ENCODE measurements around the gene PTPRU.

Gene PTPRU

GRCh38 chr1:29235955-29236711 lies at the start of gene PTPRU:
TSS of gene PTPRU (plus strand) at chr1:29236522. CDS start at chr1:29236645, 123 bp downstream.
- Histone ChIP-seq H3K4me2 (ENCODE audit: low read depth, low read length, poor library complexity, severe bottlenecking) (peak within 1 kb of the TSS; percentile 40), H3K36me3 (ENCODE audit: low read length) (no peaks in the 10 kb centered on the region), H3F3A (ENCODE audit: insufficient read depth) (no peaks in the 10 kb centered on the region), H3K27me3 (ENCODE audit: low read length) (no peaks in the 10 kb centered on the region), H3K4me3 (ENCODE audit: insufficient read depth, low read length, poor library complexity, severe bottlenecking) (peak within 1 kb of the TSS; percentile 25), H3K9me2 (replicated peaks; ENCODE audit: insufficient read depth, low read length) (no peaks in the 10 kb centered on the region), H3K27ac (ENCODE audit: low read depth, low read length) (no peak within 1 kb of the TSS), H4K20me1 (ENCODE audit: low read depth, low read length) (no peaks in the 10 kb centered on the region), H3K9me3 (ENCODE audit: insufficient read depth, low read length) (no peaks in the 10 kb centered on the region), H3K79me2 (ENCODE audit: insufficient read depth, low read length) (no peaks in the 10 kb centered on the region), H3K9ac (ENCODE audit: low read length) (no peak within 1 kb of the TSS), H2AFZ (ENCODE audit: low read depth, low read length, severe bottlenecking) (no peak within 1 kb of the TSS)
- TF ChIP-seq, protein P1, sequence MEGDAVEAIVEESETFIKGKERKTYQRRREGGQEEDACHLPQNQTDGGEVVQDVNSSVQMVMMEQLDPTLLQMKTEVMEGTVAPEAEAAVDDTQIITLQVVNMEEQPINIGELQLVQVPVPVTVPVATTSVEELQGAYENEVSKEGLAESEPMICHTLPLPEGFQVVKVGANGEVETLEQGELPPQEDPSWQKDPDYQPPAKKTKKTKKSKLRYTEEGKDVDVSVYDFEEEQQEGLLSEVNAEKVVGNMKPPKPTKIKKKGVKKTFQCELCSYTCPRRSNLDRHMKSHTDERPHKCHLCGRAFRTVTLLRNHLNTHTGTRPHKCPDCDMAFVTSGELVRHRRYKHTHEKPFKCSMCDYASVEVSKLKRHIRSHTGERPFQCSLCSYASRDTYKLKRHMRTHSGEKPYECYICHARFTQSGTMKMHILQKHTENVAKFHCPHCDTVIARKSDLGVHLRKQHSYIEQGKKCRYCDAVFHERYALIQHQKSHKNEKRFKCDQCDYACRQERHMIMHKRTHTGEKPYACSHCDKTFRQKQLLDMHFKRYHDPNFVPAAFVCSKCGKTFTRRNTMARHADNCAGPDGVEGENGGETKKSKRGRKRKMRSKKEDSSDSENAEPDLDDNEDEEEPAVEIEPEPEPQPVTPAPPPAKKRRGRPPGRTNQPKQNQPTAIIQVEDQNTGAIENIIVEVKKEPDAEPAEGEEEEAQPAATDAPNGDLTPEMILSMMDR (IDR thresholded peaks at IDR 0.05; ENCODE audit: insufficient read depth, low read length, poor library complexity, severe bottlenecking), result peak; percentile 27
- no peak for TF ChIP-seq EZH2phosphoT487 (conservative IDR thresholded peaks at IDR 0.05; ENCODE audit: low read length)

DNA sequence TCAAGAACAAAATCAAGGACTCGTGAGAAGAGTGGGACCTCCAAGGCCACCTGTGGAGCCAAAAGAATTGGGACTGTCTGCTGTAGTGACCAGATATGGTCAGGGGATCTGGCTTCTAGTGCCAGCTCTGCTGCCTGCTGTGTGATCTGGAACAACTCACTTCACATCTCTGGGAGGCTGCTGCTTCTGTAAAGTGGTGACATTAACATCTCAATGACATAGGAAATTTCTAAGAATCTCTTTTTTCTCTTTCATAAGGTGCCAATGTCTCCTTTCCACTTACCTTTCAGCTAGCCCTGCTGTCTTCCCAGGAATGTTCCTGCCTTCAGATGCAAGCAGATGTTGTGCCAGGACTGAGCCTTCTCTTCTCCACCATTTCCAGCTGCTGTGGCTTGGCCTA lies 49.6 kb upstream of the PTPRU start:
- H3F3A ChIP-seq (ENCODE audit: insufficient read depth), result peaks cover 10% of the 10 kb centered on the region
- H3K27ac ChIP-seq (ENCODE audit: low read depth, low read length), result no peak overlapping the region
- no peak overlapping the region for H3K4me2 ChIP-seq (ENCODE audit: low read depth, low read length, poor library complexity, severe bottlenecking)
- no peak overlapping the region for H3K4me3 ChIP-seq (ENCODE audit: insufficient read depth, low read length, poor library complexity, severe bottlenecking)
- TF ChIP-seq EZH2phosphoT487 (conservative IDR thresholded peaks at IDR 0.05; ENCODE audit: low read length), result no peak
- TF ChIP-seq, protein P1 (IDR thresholded peaks at IDR 0.05; ENCODE audit: insufficient read depth, low read length, poor library complexity, severe bottlenecking), result no peak
- no peaks in the 10 kb centered on the region for H3K36me3 ChIP-seq (ENCODE audit: low read length)
- H2AFZ ChIP-seq (ENCODE audit: low read depth, low read length, severe bottlenecking), result no peak overlapping the region
- H3K79me2 ChIP-seq (ENCODE audit: insufficient read depth, low read length), result no peaks in the 10 kb centered on the region
- no peaks in the 10 kb centered on the region for H3K27me3 ChIP-seq (ENCODE audit: low read length)
- H4K20me1 ChIP-seq (ENCODE audit: low read depth, low read length), result no peaks in the 10 kb centered on the region
- no peak overlapping the region for H3K9ac ChIP-seq (ENCODE audit: low read length)
- no peaks in the 10 kb centered on the region for H3K9me2 ChIP-seq (replicated peaks; ENCODE audit: insufficient read depth, low read length)
- H3K9me3 ChIP-seq (ENCODE audit: insufficient read depth, low read length), result no peaks in the 10 kb centered on the region

DNA sequence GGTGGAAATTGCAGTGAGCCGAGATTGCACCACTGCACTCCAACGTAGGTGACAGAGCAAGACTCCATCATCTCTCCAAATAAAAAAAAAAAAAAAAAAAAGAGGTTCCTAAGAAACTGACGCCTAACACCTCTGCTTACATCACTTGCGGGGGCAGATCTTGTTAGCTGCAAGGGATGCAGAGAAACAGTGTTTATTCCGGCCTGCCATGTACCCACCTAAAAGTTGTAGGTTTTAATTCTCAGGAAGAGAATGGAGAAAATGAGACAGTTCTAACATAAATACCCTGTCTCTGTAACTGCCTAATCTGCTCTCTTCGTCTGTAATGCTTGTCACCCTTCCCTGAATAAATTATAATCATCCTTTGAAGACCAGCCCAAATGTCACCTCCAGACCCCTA lies 45.6 kb upstream of the PTPRU start:
- H3K4me2 ChIP-seq (ENCODE audit: low read depth, low read length, poor library complexity, severe bottlenecking), result no peak overlapping the region
- no peaks in the 10 kb centered on the region for H3K27me3 ChIP-seq (ENCODE audit: low read length)
- no peaks in the 10 kb centered on the region for H3K9me2 ChIP-seq (replicated peaks; ENCODE audit: insufficient read depth, low read length)
- H3K79me2 ChIP-seq (ENCODE audit: insufficient read depth, low read length), result no peaks in the 10 kb centered on the region
- H4K20me1 ChIP-seq (ENCODE audit: low read depth, low read length), result no peaks in the 10 kb centered on the region
- H3K36me3 ChIP-seq (ENCODE audit: low read length), result no peaks in the 10 kb centered on the region
- TF ChIP-seq EZH2phosphoT487 (conservative IDR thresholded peaks at IDR 0.05; ENCODE audit: low read length), result no peak
- TF ChIP-seq, protein P1 (IDR thresholded peaks at IDR 0.05; ENCODE audit: insufficient read depth, low read length, poor library complexity, severe bottlenecking), result no peak
- H3K9me3 ChIP-seq (ENCODE audit: insufficient read depth, low read length), result no peaks in the 10 kb centered on the region
- no peak overlapping the region for H2AFZ ChIP-seq (ENCODE audit: low read depth, low read length, severe bottlenecking)
- H3K4me3 ChIP-seq (ENCODE audit: insufficient read depth, low read length, poor library complexity, severe bottlenecking), result no peak overlapping the region
- H3F3A ChIP-seq (ENCODE audit: insufficient read depth), result no peaks in the 10 kb centered on the region
- H3K9ac ChIP-seq (ENCODE audit: low read length), result no peak overlapping the region
- no peak overlapping the region for H3K27ac ChIP-seq (ENCODE audit: low read depth, low read length)
